Adrenal gland (tissue), 12 donors: ENCODE measurements around the gene WEE1. TPM values are rescaled to one million over a fixed set of nuclear protein-coding genes. Genes with fewer than 3 reads are reported as not detected.

Source experiments
- DNase-seq, 7 donors: peaks; one replicate each; pipeline ENCODE4 v3.0.0-alpha.2; 2019 to 2020
- H3K27ac ChIP-seq, 5 donors: fragments of 200-600 bp; sonication (generic) in 4 of 5; 1 replicate in 3 of 5; 2 replicates in 2 of 5; pipeline versions ENCODE4 v1.5.1 to v1.8.0; 2016 to 2020; ENCODE audit warnings: mild to moderate bottlenecking in 1 of 5
- H3K27me3 ChIP-seq: fragments of 200-600 bp; 2 replicates; pipeline ENCODE4 v1.8.0; 2021
- H3K36me3 ChIP-seq, 2 donors: fragments of 200-600 bp; replicated peaks in 1 of 2; 1 replicate in 1 of 2; 2 replicates in 1 of 2; pipeline versions ENCODE4 v1.5.1 to v1.8.0; 2018 to 2022
- H3K4me1 ChIP-seq, 2 donors: fragments of 200-600 bp; replicated peaks in 1 of 2; 1 replicate in 1 of 2; 2 replicates in 1 of 2; pipeline versions ENCODE4 v1.5.1 to v1.8.0; 2018 to 2021
- H3K4me3 ChIP-seq, 4 donors: fragments of 200-600 bp; sonication (generic) in 3 of 4; one replicate each; pipeline ENCODE4 v1.5.1; 2016 to 2018
- H3K9me3 ChIP-seq, 3 donors: fragments of 200-600 bp; sonication (generic) in 1 of 3; replicated peaks in 1 of 3; 1 replicate in 2 of 3; 2 replicates in 1 of 3; pipeline versions ENCODE4 v1.5.1 to v1.8.0; 2016 to 2021
- CTCF ChIP-seq, 6 experiments: fragments of 450-650 bp in 4 of 6; fragments of 200-600 bp in 2 of 6; sonication (generic) in 1 of 6; IDR thresholded peaks; 1 replicate in 5 of 6; 2 replicates in 1 of 6; pipeline versions ENCODE4 v1.5.1 to v1.8.0; 2016 to 2021; ENCODE audit warnings: antibody characterized with exemption in 6 of 6, mild to moderate bottlenecking in 2 of 6, moderate library complexity in 1 of 6
- POLR2A ChIP-seq, 2 donors: fragments of 450-650 bp; IDR thresholded peaks; one replicate each; pipeline ENCODE4 v1.6.1; 2017; ENCODE audit warnings: antibody characterized with exemption in 2 of 2, mild to moderate bottlenecking in 2 of 2, moderate library complexity in 1 of 2
- whole genome bisulfite sequencing, 4 donors: extraction: QIAGEN DNeasy Blood & Tissue Kit in 2 of 4; methylation state at CpG; one replicate each; pipeline versions ENCODE4 v1.1.5 to v1.1.7; 2013 to 2017; 5-methylcytosine and 5-hydroxymethylcytosine counted together
- intact Hi-C, 2 donors: fragments of 100-400 bp; cut with DNase I; formaldehyde crosslinking; loops; one replicate each; pipeline versions ENCODE4 v1.14.1 to v1.15.0; 2022 to 2023
- polyA plus RNA-seq, 3 donors: library from polyadenylated mRNA; stranded (reverse); fragments of 200-250 nt in 2 of 3; fragments of 350-450 nt in 1 of 3; fragmentation: Illumina TruSeq in 1 of 3; extraction: RNeasy Lipid Tissue Mini Kit (QIAGEN cat#74804) in 1 of 3; gene quantifications; one replicate each; pipeline ENCODE4 v1.2.3, GENCODE V29; 2013 to 2014
- total RNA-seq, 9 donors: library from RNA; depleted of rRNA in 4 of 9; stranded (reverse); fragments of >200 nt in 4 of 9; fragments of 120-200 nt in 1 of 9; fragmentation: NEBNext Ultra II Directional in 1 of 9; extraction: Animal tissue kit (Norgen Biotek cat#: 25700) in 1 of 9; gene quantifications; one replicate each; pipeline versions ENCODE4 v1.1.0 to v1.2.4, GENCODE V29; 2013 to 2023
- donor health status: healthy with polysubstance abuse.
- donor health status: Bipolar disorder and iron deficiency.
- donor health status: DM: yes; HTN: yes; CAD: no.
- donor health status: DM: no; HTN: no; CAD: no.
- donor health status: DM: no; HTN: no; CAD: no.
- donor health status: DM: yes; HTN: yes; CAD: no.

Gene WEE1
- total and polyA plus RNA-seq, 12 donors: 3.3 to 33.8 (median 9.0) TPM

GRCh38 chr11:9577556-9577955, 4.1 kb downstream of the WEE1 start:
- H3K9me3 ChIP-seq: no peaks in the 10 kb centered on the region
- TF ChIP-seq CTCF (IDR thresholded peaks at IDR 0.05): no peak
- TF ChIP-seq POLR2A (IDR thresholded peaks at IDR 0.05): no peak
- WGBS, 4 donors: 56 to 71% (median 62%) methylated on average over 7 of the region's 7 CpGs
- peaks cover 0 to 5% of the 10 kb centered on the region in 2 donors for H3K36me3 ChIP-seq
- H3K4me1 ChIP-seq: peaks cover 0 to 25% of the 10 kb centered on the region in 2 donors
- no peak overlapping the region for H3K27ac ChIP-seq
- DNase-seq: no peak
- intact Hi-C loops: loop anchor here in 1 of 2 donors (10.0 kb wide), 1 partner anchor 53 kb away; no protein-coding TSS in a partner anchor
- H3K4me3 ChIP-seq: peak overlapping the region in 1 of 4 donors; percentile 92
- H3K27me3 ChIP-seq: no peaks in the 10 kb centered on the region

- no peak overlapping the region for H3K4me3 ChIP-seq
- peaks cover 0 to 17% of the 10 kb centered on the region in 2 donors for H3K4me1 ChIP-seq
- intact Hi-C loops: no loop called here
- no peaks in the 10 kb centered on the region for H3K27me3 ChIP-seq
- peaks cover 0 to 20% of the 10 kb centered on the region in 2 donors for H3K36me3 ChIP-seq
- TF ChIP-seq POLR2A (IDR thresholded peaks at IDR 0.05): no peak
- no peak for TF ChIP-seq CTCF (IDR thresholded peaks at IDR 0.05)
- DNase-seq: no peak
- no peak overlapping the region for H3K27ac ChIP-seq
- no peaks in the 10 kb centered on the region for H3K9me3 ChIP-seq
- WGBS, 4 donors: 98 to 100% (median 99%) methylated on average over 4 of the region's 4 CpGs
Observed at GRCh38 chr11:9580894-9581293, 7.4 kb downstream of the WEE1 start.

- H3K4me3 ChIP-seq: no peak overlapping the region
- TF ChIP-seq POLR2A (IDR thresholded peaks at IDR 0.05) (no peak), CTCF (IDR thresholded peaks at IDR 0.05) (no peak)
- no peaks in the 10 kb centered on the region for H3K27me3 ChIP-seq
- 95 to 98% (median 98%) methylated on average over 6 of the region's 6 CpGs for WGBS, 4 donors
- peaks cover 0 to 9% of the 10 kb centered on the region in 2 donors for H3K4me1 ChIP-seq
- no peaks in the 10 kb centered on the region for H3K9me3 ChIP-seq
- DNase-seq: no peak
- intact Hi-C loops: no loop called here
- H3K36me3 ChIP-seq: peaks cover 0 to 26% of the 10 kb centered on the region in 2 donors
- no peak overlapping the region for H3K27ac ChIP-seq
Observed at GRCh38 chr11:9581556-9582161, 8.2 kb downstream of the WEE1 start.

- WGBS, 4 donors: 96 to 99% (median 98%) methylated on average over 4 of the region's 4 CpGs
- no peak for DNase-seq
- no peaks in the 10 kb centered on the region for H3K9me3 ChIP-seq
- intact Hi-C loops: no loop called here
- H3K27me3 ChIP-seq: no peaks in the 10 kb centered on the region
- TF ChIP-seq CTCF (IDR thresholded peaks at IDR 0.05) (no peak), POLR2A (IDR thresholded peaks at IDR 0.05) (no peak)
- H3K27ac ChIP-seq: no peak overlapping the region
- peaks cover 0 to 25% of the 10 kb centered on the region in 2 donors for H3K36me3 ChIP-seq
- H3K4me1 ChIP-seq: no peaks in the 10 kb centered on the region
- no peak overlapping the region for H3K4me3 ChIP-seq
Observed at GRCh38 chr11:9590717-9591116, 17.2 kb downstream of the WEE1 start.
